Suprapubic skin (tissue), 3 donors: Measurements from ENCODE around the gene SMIM21.

Experiments
- EP300 ChIP-seq: sonication (generic); formaldehyde crosslinking; IDR thresholded peaks from one replicate; pipeline ENCODE4 v1.6.1; 2017; ENCODE audit warnings: antibody characterized with exemption
- POLR2A ChIP-seq, 2 donors: fragments of 450-650 bp; IDR thresholded peaks; one replicate each; pipeline ENCODE4 v1.6.1; 2017; ENCODE audit warnings: antibody characterized with exemption in 2 of 2, mild to moderate bottlenecking in 2 of 2, moderate library complexity in 2 of 2
- TF ChIP-seq, protein P1 (sequence below), 2 donors: fragments of 200-600 bp in 1 of 2; fragments of 450-650 bp in 1 of 2; sonication (generic) in 1 of 2; IDR thresholded peaks; one replicate each; pipeline ENCODE4 v1.5.1; 2016 to 2019; ENCODE audit warnings: antibody characterized with exemption in 2 of 2, mild to moderate bottlenecking in 1 of 2, moderate library complexity in 1 of 2

DNA sequence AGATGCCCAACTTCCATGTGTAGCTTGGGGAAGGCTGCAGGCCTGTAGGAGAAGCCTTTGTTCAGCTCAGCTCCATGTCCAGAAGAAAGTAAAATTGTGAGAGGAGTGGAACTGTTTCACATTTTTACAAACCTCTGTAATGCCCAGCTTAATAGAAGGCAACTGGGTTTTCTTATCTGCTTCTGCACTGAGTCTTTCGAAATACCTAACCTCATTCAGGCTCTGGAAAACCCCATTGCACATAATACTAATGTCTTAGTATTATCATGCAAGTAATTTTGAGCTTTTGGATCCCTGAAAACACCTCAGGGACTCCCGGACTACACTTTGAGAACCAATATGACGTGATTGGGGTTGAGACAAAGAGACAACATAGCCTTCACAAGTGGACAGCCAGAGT, 5.8 kb downstream of the SMIM21 start:
- TF ChIP-seq, protein P1, sequence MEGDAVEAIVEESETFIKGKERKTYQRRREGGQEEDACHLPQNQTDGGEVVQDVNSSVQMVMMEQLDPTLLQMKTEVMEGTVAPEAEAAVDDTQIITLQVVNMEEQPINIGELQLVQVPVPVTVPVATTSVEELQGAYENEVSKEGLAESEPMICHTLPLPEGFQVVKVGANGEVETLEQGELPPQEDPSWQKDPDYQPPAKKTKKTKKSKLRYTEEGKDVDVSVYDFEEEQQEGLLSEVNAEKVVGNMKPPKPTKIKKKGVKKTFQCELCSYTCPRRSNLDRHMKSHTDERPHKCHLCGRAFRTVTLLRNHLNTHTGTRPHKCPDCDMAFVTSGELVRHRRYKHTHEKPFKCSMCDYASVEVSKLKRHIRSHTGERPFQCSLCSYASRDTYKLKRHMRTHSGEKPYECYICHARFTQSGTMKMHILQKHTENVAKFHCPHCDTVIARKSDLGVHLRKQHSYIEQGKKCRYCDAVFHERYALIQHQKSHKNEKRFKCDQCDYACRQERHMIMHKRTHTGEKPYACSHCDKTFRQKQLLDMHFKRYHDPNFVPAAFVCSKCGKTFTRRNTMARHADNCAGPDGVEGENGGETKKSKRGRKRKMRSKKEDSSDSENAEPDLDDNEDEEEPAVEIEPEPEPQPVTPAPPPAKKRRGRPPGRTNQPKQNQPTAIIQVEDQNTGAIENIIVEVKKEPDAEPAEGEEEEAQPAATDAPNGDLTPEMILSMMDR (IDR thresholded peaks at IDR 0.05) = no peak
- no peak for TF ChIP-seq EP300
- no peak for TF ChIP-seq POLR2A (IDR thresholded peaks at IDR 0.05)
